HCT116 (cell line): ENCODE data around the gene PSTPIP1. TPM values are rescaled to one million over a fixed set of nuclear protein-coding genes. Genes with fewer than 3 reads are reported as not detected.

Experiments used
- ATAC-seq: fragments of 200-7000 bp; cut with Tn5 transposase; 2 replicates; pipeline ENCODE4 v1.9.1; 2020; ENCODE audit warnings: mild to moderate bottlenecking, moderate library complexity
- BruUV-seq: library from RNA; stranded (reverse); fragments of 400-500 nt; replicated peaks from 2 replicates; lab custom pipeline; 2021; lab: Mats Ljungman, UMichigan
- CTCF ChIA-PET: fragments of 300-600 bp; sonication (Branson Sonifier 250); formaldehyde crosslinking; loops from one replicate; lab custom pipeline; 2021; ENCODE audit warnings: antibody characterized with exemption; lab: Charles Lee
- POLR2A ChIA-PET: fragments of 300-600, 350-600 bp; sonication (Branson Sonifier 250); formaldehyde crosslinking; loops from one replicate; lab custom pipeline; 2021; ENCODE audit warnings: antibody characterized with exemption; lab: Charles Lee
- RAD21 ChIA-PET, 2 experiments: fragments of 300-600 bp; sonication (Branson Sonifier 250); formaldehyde crosslinking; loops; one replicate each; lab custom pipeline; 2023; ENCODE audit warnings: low total read pairs in 2 of 2; ENCODE audit not compliant: uncharacterized antibody in 2 of 2, unreplicated experiment in 2 of 2, low non-redundant PET in 1 of 2; lab: Charles Lee
- DNase-seq: peaks from one replicate; pipeline ENCODE4 v3.0.0-alpha.2; 2010; ENCODE audit warnings: low read depth, low spot score
- H2AFZ ChIP-seq: fragments of 200-600 bp; shearing (Covaris generic), sonication (generic); 2 replicates; pipeline ENCODE4 v1.6.1; 2017; ENCODE audit warnings: low read depth, mixed run types, mixed read lengths, antibody characterized with exemption, low read length; ENCODE audit not compliant: poor library complexity, severe bottlenecking
- H3K27ac ChIP-seq: 2 replicates; pipeline ENCODE4 v1.5.1; 2012; ENCODE audit warnings: low read depth, low read length
- H3K27me3 ChIP-seq: fragments of 200-600 bp; sonication (generic); 2 replicates; pipeline ENCODE4 v1.6.1; 2016; ENCODE audit warnings: mixed run types, low read length, mixed read lengths; ENCODE audit not compliant: insufficient read depth
- H3K36me3 ChIP-seq, 2 experiments: fragments of 200-500 bp in 1 of 2; fragments of 200-600 bp in 1 of 2; sonication (Bioruptor generic) in 1 of 2; sonication (generic) in 1 of 2; 2 replicates each; pipeline versions ENCODE4 v1.5.1 to v1.6.1; 2014 to 2016; ENCODE audit warnings: low read length in 2 of 2, inconsistent platforms in 1 of 2, mixed read lengths in 1 of 2, mixed run types in 1 of 2; ENCODE audit not compliant: insufficient read depth in 2 of 2, control insufficient read depth in 1 of 2
- H3K4me1 ChIP-seq, 2 experiments: fragments of 200-600 bp in 1 of 2; sonication (generic) in 1 of 2; 2 replicates each; pipeline versions ENCODE4 v1.5.1 to v1.6.1; 2012 to 2017; ENCODE audit warnings: low read length in 2 of 2, inconsistent platforms in 1 of 2, mild to moderate bottlenecking in 1 of 2, mixed read lengths in 1 of 2, mixed run types in 1 of 2, moderate library complexity in 1 of 2; ENCODE audit not compliant: insufficient read depth in 2 of 2, control insufficient read depth in 1 of 2
- H3K4me2 ChIP-seq: fragments of 200-600 bp; sonication (generic); 2 replicates; pipeline ENCODE4 v1.6.1; 2017; ENCODE audit warnings: mixed run types, low read length, mixed read lengths
- H3K4me3 ChIP-seq, 2 experiments: fragments of 200-600 bp in 1 of 2; sonication (generic) in 1 of 2; replicated peaks in 1 of 2; 2 replicates each; pipeline ENCODE4 v1.5.1; 2011 to 2016; ENCODE audit warnings: low read length in 2 of 2, control low read depth in 1 of 2, low read depth in 1 of 2, mild to moderate bottlenecking in 1 of 2, mixed read lengths in 1 of 2, mixed run types in 1 of 2
- H3K79me2 ChIP-seq: fragments of 200-600 bp; sonication (generic); 2 replicates; pipeline ENCODE4 v1.6.1; 2017; ENCODE audit warnings: mild to moderate bottlenecking, mixed run types, low read length, moderate library complexity, mixed read lengths; ENCODE audit not compliant: insufficient read depth
- H3K9ac ChIP-seq: fragments of 200-600 bp; sonication (generic); 2 replicates; pipeline ENCODE4 v1.6.1; 2016; ENCODE audit warnings: low read length, mixed read lengths
- H3K9me2 ChIP-seq: fragments of 200-600 bp; sonication (generic), shearing (Covaris generic); 2 replicates; pipeline ENCODE4 v1.6.1; 2017; ENCODE audit warnings: mixed run types, mild to moderate bottlenecking, moderate library complexity; ENCODE audit not compliant: insufficient read depth
- H3K9me3 ChIP-seq, 2 experiments: fragments of 200-500 bp in 1 of 2; fragments of 200-600 bp in 1 of 2; sonication (Bioruptor generic) in 1 of 2; sonication (generic) in 1 of 2; 2 replicates each; pipeline ENCODE4 v1.6.1; 2014 to 2017; ENCODE audit warnings: low read length in 2 of 2, mixed read lengths in 2 of 2, inconsistent platforms in 1 of 2, low read depth in 1 of 2, mild to moderate bottlenecking in 1 of 2, mixed run types in 1 of 2, moderate library complexity in 1 of 2; ENCODE audit not compliant: control insufficient read depth in 1 of 2, insufficient read depth in 1 of 2
- H4K20me1 ChIP-seq: fragments of 200-600 bp; sonication (generic), shearing (Covaris generic); 2 replicates; pipeline ENCODE4 v1.6.1; 2017; ENCODE audit warnings: mixed run types, mild to moderate bottlenecking, moderate library complexity; ENCODE audit not compliant: insufficient read depth
- ATF3 ChIP-seq: IDR thresholded peaks from 2 replicates; pipeline ENCODE4 v1.6.1; 2012
- CEBPB ChIP-seq: IDR thresholded peaks from 2 replicates; pipeline ENCODE4 v1.6.1; 2012; ENCODE audit warnings: low read depth
- EGR1 ChIP-seq: IDR thresholded peaks from 2 replicates; pipeline ENCODE4 v1.6.1; 2012; ENCODE audit warnings: low read depth
- ELF1 ChIP-seq: IDR thresholded peaks from 2 replicates; pipeline ENCODE4 v1.6.1; 2012; ENCODE audit warnings: low read depth, borderline replicate concordance
- EZH2 ChIP-seq: fragments of 200-600 bp; sonication (generic); IDR thresholded peaks from 2 replicates; pipeline ENCODE4 v1.6.1; 2017; ENCODE audit warnings: antibody characterized with exemption, mixed run types
- EZH2phosphoT487 ChIP-seq: fragments of 200-600 bp; IDR thresholded peaks from 2 replicates; pipeline ENCODE4 v1.6.1; 2018; ENCODE audit warnings: antibody characterized with exemption, borderline replicate concordance
- FOSL1 ChIP-seq: IDR thresholded peaks from 2 replicates; pipeline ENCODE4 v1.6.1; 2012; ENCODE audit warnings: low read depth
- JUND ChIP-seq: IDR thresholded peaks from 2 replicates; pipeline ENCODE4 v1.6.1; 2012
- MAX ChIP-seq: IDR thresholded peaks from 2 replicates; pipeline ENCODE4 v1.6.1; 2012
- POLR2A ChIP-seq: IDR thresholded peaks from 2 replicates; pipeline ENCODE4 v1.7.0; 2011; ENCODE audit warnings: borderline replicate concordance; ENCODE audit not compliant: insufficient read depth, insufficient read length; ENCODE audit errors: extremely low read depth
- POLR2AphosphoS5 ChIP-seq: IDR thresholded peaks from 2 replicates; pipeline ENCODE4 v1.6.1; 2011; ENCODE audit warnings: mild to moderate bottlenecking, low read depth, low read length, moderate library complexity
- RAD21 ChIP-seq: IDR thresholded peaks from 2 replicates; pipeline ENCODE4 v1.6.1; 2012; ENCODE audit warnings: low read depth, mild to moderate bottlenecking
- SP1 ChIP-seq: IDR thresholded peaks from 2 replicates; pipeline ENCODE4 v1.6.1; 2012; ENCODE audit warnings: low read depth
- SRF ChIP-seq: IDR thresholded peaks from 2 replicates; pipeline ENCODE4 v1.6.1; 2012; ENCODE audit warnings: low read depth
- YY1 ChIP-seq: IDR thresholded peaks from 2 replicates; pipeline ENCODE4 v1.6.1; 2011; ENCODE audit warnings: low read length, low read depth, moderate library complexity, mild to moderate bottlenecking; ENCODE audit not compliant: insufficient replicate concordance; ENCODE audit errors: extremely low read depth
- ZFX ChIP-seq: fragments of 450-650 bp; IDR thresholded peaks from 2 replicates; pipeline ENCODE4 v1.6.1; 2017
- intact Hi-C: fragments of 100-400 bp; cut with micrococcal nuclease; formaldehyde crosslinking; loops from 2 replicates; pipeline ENCODE4 v1.10.0; 2022
- total RNA-seq: library from RNA; stranded (reverse); gene quantifications from one replicate; pipeline ENCODE4 v1.2.1, GENCODE V29; 2021; ENCODE audit not compliant: unreplicated experiment
- TF ChIP-seq, protein P1 (sequence below): IDR thresholded peaks from 2 replicates; pipeline ENCODE4 v1.6.1; 2011; ENCODE audit warnings: mild to moderate bottlenecking, low read length, moderate library complexity; ENCODE audit not compliant: insufficient replicate concordance; ENCODE audit errors: extremely low read depth
- TF ChIP-seq, protein P2 (sequence below), 3 experiments: fragments of 200-600 bp in 1 of 3; sonication (generic) in 1 of 3; IDR thresholded peaks in 2 of 3; conservative IDR thresholded peaks in 1 of 3; 2 replicates each; pipeline ENCODE4 v1.5.1; 2012 to 2017; ENCODE audit warnings: low read depth in 2 of 3, low read length in 2 of 3, antibody characterized with exemption in 1 of 3, borderline replicate concordance in 1 of 3, control low read depth in 1 of 3, mild to moderate bottlenecking in 1 of 3, mixed read lengths in 1 of 3, mixed run types in 1 of 3, moderate library complexity in 1 of 3; ENCODE audit not compliant: insufficient read depth in 1 of 3

PSTPIP1 gene
- total RNA-seq, 1 experiment from 2014 or later: 0.79 TPM

- intact Hi-C loops: no loop called here
- H3K27me3 ChIP-seq: no peaks in the 10 kb centered on the region
- H3K4me1 ChIP-seq: no peaks in the 10 kb centered on the region
- no peak overlapping the region for H3K27ac ChIP-seq
- H3K4me2 ChIP-seq: no peak overlapping the region
- H2AFZ ChIP-seq: no peak overlapping the region
- no peaks in the 10 kb centered on the region for H3K9me2 ChIP-seq
- no peaks in the 10 kb centered on the region for H4K20me1 ChIP-seq
- no peaks in the 10 kb centered on the region for H3K36me3 ChIP-seq
- ChIA-PET CTCF (no interaction called here), POLR2A (no interaction called here), RAD21 (no interaction called here)
- TF ChIP-seq SRF: no peak
- TF ChIP-seq, protein P1, sequence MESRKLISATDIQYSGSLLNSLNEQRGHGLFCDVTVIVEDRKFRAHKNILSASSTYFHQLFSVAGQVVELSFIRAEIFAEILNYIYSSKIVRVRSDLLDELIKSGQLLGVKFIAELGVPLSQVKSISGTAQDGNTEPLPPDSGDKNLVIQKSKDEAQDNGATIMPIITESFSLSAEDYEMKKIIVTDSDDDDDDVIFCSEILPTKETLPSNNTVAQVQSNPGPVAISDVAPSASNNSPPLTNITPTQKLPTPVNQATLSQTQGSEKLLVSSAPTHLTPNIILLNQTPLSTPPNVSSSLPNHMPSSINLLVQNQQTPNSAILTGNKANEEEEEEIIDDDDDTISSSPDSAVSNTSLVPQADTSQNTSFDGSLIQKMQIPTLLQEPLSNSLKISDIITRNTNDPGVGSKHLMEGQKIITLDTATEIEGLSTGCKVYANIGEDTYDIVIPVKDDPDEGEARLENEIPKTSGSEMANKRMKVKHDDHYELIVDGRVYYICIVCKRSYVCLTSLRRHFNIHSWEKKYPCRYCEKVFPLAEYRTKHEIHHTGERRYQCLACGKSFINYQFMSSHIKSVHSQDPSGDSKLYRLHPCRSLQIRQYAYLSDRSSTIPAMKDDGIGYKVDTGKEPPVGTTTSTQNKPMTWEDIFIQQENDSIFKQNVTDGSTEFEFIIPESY: no peak
- TF ChIP-seq ATF3: no peak
- no peak for TF ChIP-seq ELF1
- TF ChIP-seq ZFX: no peak
- no peak for TF ChIP-seq MAX
- no peak for TF ChIP-seq YY1
- TF ChIP-seq RAD21: no peak
- no peak for TF ChIP-seq CEBPB
- no peak for TF ChIP-seq FOSL1
- no peak for TF ChIP-seq EZH2
- no peak for TF ChIP-seq EGR1
- no peak for TF ChIP-seq EZH2phosphoT487
- TF ChIP-seq POLR2AphosphoS5: no peak
- TF ChIP-seq, protein P2, sequence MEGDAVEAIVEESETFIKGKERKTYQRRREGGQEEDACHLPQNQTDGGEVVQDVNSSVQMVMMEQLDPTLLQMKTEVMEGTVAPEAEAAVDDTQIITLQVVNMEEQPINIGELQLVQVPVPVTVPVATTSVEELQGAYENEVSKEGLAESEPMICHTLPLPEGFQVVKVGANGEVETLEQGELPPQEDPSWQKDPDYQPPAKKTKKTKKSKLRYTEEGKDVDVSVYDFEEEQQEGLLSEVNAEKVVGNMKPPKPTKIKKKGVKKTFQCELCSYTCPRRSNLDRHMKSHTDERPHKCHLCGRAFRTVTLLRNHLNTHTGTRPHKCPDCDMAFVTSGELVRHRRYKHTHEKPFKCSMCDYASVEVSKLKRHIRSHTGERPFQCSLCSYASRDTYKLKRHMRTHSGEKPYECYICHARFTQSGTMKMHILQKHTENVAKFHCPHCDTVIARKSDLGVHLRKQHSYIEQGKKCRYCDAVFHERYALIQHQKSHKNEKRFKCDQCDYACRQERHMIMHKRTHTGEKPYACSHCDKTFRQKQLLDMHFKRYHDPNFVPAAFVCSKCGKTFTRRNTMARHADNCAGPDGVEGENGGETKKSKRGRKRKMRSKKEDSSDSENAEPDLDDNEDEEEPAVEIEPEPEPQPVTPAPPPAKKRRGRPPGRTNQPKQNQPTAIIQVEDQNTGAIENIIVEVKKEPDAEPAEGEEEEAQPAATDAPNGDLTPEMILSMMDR (IDR thresholded peaks at IDR 0.05 in 2 of 3, conservative IDR thresholded peaks at IDR 0.05 in 1 of 3; ENCODE audit: borderline replicate concordance in 1 of 3, insufficient read depth in 1 of 3, low read depth in 2 of 3, low read length in 2 of 3): no peak
- no peak for TF ChIP-seq POLR2A
- TF ChIP-seq SP1: no peak
- no peak for TF ChIP-seq JUND
- no peaks in the 10 kb centered on the region for H3K9me3 ChIP-seq
- no peaks in the 10 kb centered on the region for H3K79me2 ChIP-seq
- H3K9ac ChIP-seq: no peak overlapping the region
- BruUV-seq: no TSS peak
- H3K4me3 ChIP-seq: no peak overlapping the region
- ATAC-seq (no peak), DNase-seq (no peak)
These were observed 6.4 kb downstream of the PSTPIP1 start for GRCh38 chr15:77001351-77001750.
